Thoracic aorta (tissue), 2 donors: ENCODE data around the gene NQO2. TPM values are rescaled to one million over a fixed set of nuclear protein-coding genes. Genes with fewer than 3 reads are reported as not detected.

Source experiments
- ATAC-seq: fragments of 150-250 bp; one replicate; pipeline ENCODE4 v1.8.0; 2017; ENCODE audit warnings: low read depth; ENCODE audit not compliant: insufficient number of reproducible peaks, low FRiP score
- DNase-seq: peaks from one replicate; pipeline ENCODE4 v3.0.0-alpha.2; 2020; ENCODE audit warnings: low spot score
- H3K27ac ChIP-seq, 2 donors: fragments of 200-600 bp; sonication (generic); 1 replicate in 1 of 2; 2 replicates in 1 of 2; pipeline ENCODE4 v1.5.1; 2016; ENCODE audit warnings: mild to moderate bottlenecking in 2 of 2, moderate library complexity in 2 of 2
- H3K27me3 ChIP-seq: fragments of 200-600 bp; sonication (generic); replicated peaks from 2 replicates; pipeline ENCODE4 v1.6.0; 2016; ENCODE audit warnings: mild to moderate bottlenecking; ENCODE audit not compliant: insufficient read depth
- H3K36me3 ChIP-seq: fragments of 200-600 bp; sonication (generic); one replicate; pipeline ENCODE4 v1.5.1; 2016
- H3K4me1 ChIP-seq, 2 donors: fragments of 200-600 bp; sonication (generic); 1 replicate in 1 of 2; 2 replicates in 1 of 2; pipeline versions ENCODE4 v1.5.1 to v1.6.0; 2016; ENCODE audit warnings: low read depth in 2 of 2, mild to moderate bottlenecking in 1 of 2; ENCODE audit not compliant: control insufficient read depth in 1 of 2
- H3K4me3 ChIP-seq: fragments of 200-600 bp; sonication (generic); 2 replicates; pipeline ENCODE4 v1.5.1; 2016; ENCODE audit warnings: mild to moderate bottlenecking
- H3K9me3 ChIP-seq: fragments of 200-600 bp; sonication (generic); 2 replicates; pipeline ENCODE4 v1.5.1; 2016
- CTCF ChIP-seq: fragments of 200-600 bp; sonication (generic); IDR thresholded peaks from one replicate; pipeline ENCODE4 v1.5.1; 2019; ENCODE audit warnings: antibody characterized with exemption
- total RNA-seq, 2 donors: library from RNA; depleted of rRNA; stranded (reverse); fragments of >200 nt; gene quantifications; one replicate each; pipeline versions ENCODE4 v1.1.0 to v1.2.3, GENCODE V29; 2016

The NQO2 gene
- total RNA-seq, 2 donors from 2014 or later = 23.0 to 25.7 TPM

- DNase-seq (no peak), ATAC-seq (no peak)
- Histone ChIP-seq H3K4me3 (no peak overlapping the region), H3K27me3 (no peaks in the 10 kb centered on the region), H3K36me3 (peaks cover 8% of the 10 kb centered on the region), H3K4me1 (peaks cover 23 to 42% of the 10 kb centered on the region in 2 donors), H3K9me3 (no peaks in the 10 kb centered on the region), H3K27ac (peak overlapping the region; percentile 34 to 54)
- TF ChIP-seq CTCF = no peak
These were observed 42.6 kb upstream of the NQO2 start for GRCh38 chr6:2956930-2957685.

- no peak for TF ChIP-seq CTCF
- H3K9me3 ChIP-seq = no peaks in the 10 kb centered on the region
- no peaks in the 10 kb centered on the region for H3K27me3 ChIP-seq
- peaks cover 8% of the 10 kb centered on the region for H3K36me3 ChIP-seq
- H3K27ac ChIP-seq = peak overlapping the region; percentile 34 to 54
- H3K4me3 ChIP-seq = no peak overlapping the region
- DNase-seq (no peak), ATAC-seq (no peak)
- peaks cover 22 to 39% of the 10 kb centered on the region in 2 donors for H3K4me1 ChIP-seq
These were observed 41.9 kb upstream of the NQO2 start for GRCh38 chr6:2957696-2958330.

- TF ChIP-seq CTCF = no peak
- Histone ChIP-seq H3K36me3 (peaks cover 8% of the 10 kb centered on the region), H3K27ac (peak overlapping the region in 1 of 2 donors; percentile 34), H3K9me3 (no peaks in the 10 kb centered on the region), H3K27me3 (no peaks in the 10 kb centered on the region), H3K4me1 (peaks cover 19 to 40% of the 10 kb centered on the region in 2 donors), H3K4me3 (no peak overlapping the region)
- no peak for ATAC-seq
- no peak for DNase-seq
These were observed 41.4 kb upstream of the NQO2 start for GRCh38 chr6:2958331-2958711.

- Histone ChIP-seq H3K27ac (peak overlapping the region in 1 of 2 donors; percentile 34), H3K27me3 (no peaks in the 10 kb centered on the region), H3K9me3 (no peaks in the 10 kb centered on the region), H3K36me3 (peaks cover 8% of the 10 kb centered on the region), H3K4me1 (peaks cover 19 to 42% of the 10 kb centered on the region in 2 donors), H3K4me3 (no peak overlapping the region)
- ATAC-seq (no peak), DNase-seq (no peak)
- TF ChIP-seq CTCF = no peak
These were observed 40.9 kb upstream of the NQO2 start for GRCh38 chr6:2958776-2959175.

- H3K4me1 ChIP-seq = peaks cover 19 to 42% of the 10 kb centered on the region in 2 donors
- H3K36me3 ChIP-seq = peaks cover 8% of the 10 kb centered on the region
- no peak overlapping the region for H3K4me3 ChIP-seq
- DNase-seq (no peak), ATAC-seq (peak; percentile 66)
- H3K9me3 ChIP-seq = no peaks in the 10 kb centered on the region
- H3K27ac ChIP-seq = peak overlapping the region; percentile 36 to 57
- no peaks in the 10 kb centered on the region for H3K27me3 ChIP-seq
- TF ChIP-seq CTCF = no peak
These were observed 39.6 kb upstream of the NQO2 start for GRCh38 chr6:2959909-2960719.
